Hematopoietic multipotent progenitor cell treated with erythropoietin and hydrocortisone succinate and interleukin-3 and kit ligand, for 4 days (in vitro differentiated cells): ENCODE results near the gene MTERF4.

Experiments
- DNase-seq: peaks from one replicate; pipeline ENCODE4 v3.0.0-alpha.2; 2015

The MTERF4 gene

GRCh38 chr2:241087420-241088268, 14.4 kb downstream of the MTERF4 start:
- no peak for DNase-seq

GRCh38 chr2:241084856-241085444, 17.1 kb downstream of the MTERF4 start:
- no peak for DNase-seq

- DNase-seq: no peak
Measured at GRCh38 chr2:241083091-241083415, 19.0 kb downstream of the MTERF4 start.

GRCh38 chr2:241082341-241083090, 19.6 kb downstream of the MTERF4 start:
- no peak for DNase-seq

GRCh38 chr2:241081643-241082340, 20.3 kb downstream of the MTERF4 start:
- no peak for DNase-seq

GRCh38 chr2:241081190-241081642, 20.9 kb downstream of the MTERF4 start:
- no peak for DNase-seq

GRCh38 chr2:241080405-241081189, 21.5 kb downstream of the MTERF4 start:
- no peak for DNase-seq

GRCh38 chr2:241074901-241075540, 27.1 kb downstream of the MTERF4 start:
- DNase-seq: no peak

- DNase-seq: no peak
Measured at GRCh38 chr2:241074065-241074818, 27.8 kb downstream of the MTERF4 start.

- no peak for DNase-seq
Measured at GRCh38 chr2:241073166-241074064, 28.7 kb downstream of the MTERF4 start.

GRCh38 chr2:241072553-241073165, 29.4 kb downstream of the MTERF4 start:
- DNase-seq: no peak

- no peak for DNase-seq
Measured at GRCh38 chr2:241072151-241072550, 29.9 kb downstream of the MTERF4 start.

GRCh38 chr2:241071677-241072111, 30.4 kb downstream of the MTERF4 start:
- no peak for DNase-seq

- DNase-seq: no peak
Measured at GRCh38 chr2:241070811-241071676, 31.0 kb downstream of the MTERF4 start.

- DNase-seq: no peak
Measured at GRCh38 chr2:241070361-241070760, 31.7 kb downstream of the MTERF4 start.

GRCh38 chr2:241069821-241070281, 32.2 kb downstream of the MTERF4 start:
- DNase-seq: no peak

GRCh38 chr2:241068942-241069810, 32.9 kb downstream of the MTERF4 start:
- DNase-seq: no peak
